ENCODE measurements around the gene WIZ. TPM values are rescaled to one million over a fixed set of nuclear protein-coding genes. Genes with fewer than 3 reads are reported as not detected.

WIZ gene
- total RNA-seq, 1 experiment from 2014 or later: 37.5 TPM

GRCh38 chr19:15450528-15450890 is 753 bp upstream of the WIZ start:
- Mint-ChIP-seq H3K36me3 (ENCODE audit: insufficient read depth, unreplicated experiment) (peaks cover 5% of the 10 kb centered on the region), H3K27me3 (ENCODE audit: insufficient read depth, unreplicated experiment) (no peaks in the 10 kb centered on the region), H3K4me3 (ENCODE audit: unreplicated experiment) (peak overlapping the region; percentile 75), H3K9me3 (ENCODE audit: unreplicated experiment) (no peaks in the 10 kb centered on the region), H3K27ac (ENCODE audit: unreplicated experiment) (peak overlapping the region; percentile 64), H3K4me1 (ENCODE audit: low read depth, unreplicated experiment) (peaks cover 16% of the 10 kb centered on the region)
- Histone ChIP-seq H3K4me1 (0 out of 2 replicates have a peak, but pooled peaks cover 7% of the 10 kb centered on the region), H3K36me3 (ENCODE audit: control insufficient read depth, insufficient read depth, low read length) (no peaks in the 10 kb centered on the region), H3K4me3 (ENCODE audit: low read depth, low read length) (no peak overlapping the region), H3K27me3 (replicated peaks; ENCODE audit: control insufficient read depth, insufficient read depth, low read length) (no peaks in the 10 kb centered on the region), H3K9me3 (no peaks in the 10 kb centered on the region)
- TF ChIP-seq CTCF (IDR thresholded peaks at IDR 0.05; ENCODE audit: insufficient read depth in 1 of 2, low read depth in 1 of 2, low read length in 1 of 2, severe bottlenecking in 1 of 2, unreplicated experiment in 1 of 2): no peak
- POLR2A ChIA-PET: no interaction called here
- intact Hi-C loops (cut with micrococcal nuclease; ENCODE audit: unreplicated experiment): no loop called here
- no TSS peak for BruUV-seq (replicated peaks)
- CTCF ChIA-PET: no interaction called here
- DNase-seq: no peak

DNA sequence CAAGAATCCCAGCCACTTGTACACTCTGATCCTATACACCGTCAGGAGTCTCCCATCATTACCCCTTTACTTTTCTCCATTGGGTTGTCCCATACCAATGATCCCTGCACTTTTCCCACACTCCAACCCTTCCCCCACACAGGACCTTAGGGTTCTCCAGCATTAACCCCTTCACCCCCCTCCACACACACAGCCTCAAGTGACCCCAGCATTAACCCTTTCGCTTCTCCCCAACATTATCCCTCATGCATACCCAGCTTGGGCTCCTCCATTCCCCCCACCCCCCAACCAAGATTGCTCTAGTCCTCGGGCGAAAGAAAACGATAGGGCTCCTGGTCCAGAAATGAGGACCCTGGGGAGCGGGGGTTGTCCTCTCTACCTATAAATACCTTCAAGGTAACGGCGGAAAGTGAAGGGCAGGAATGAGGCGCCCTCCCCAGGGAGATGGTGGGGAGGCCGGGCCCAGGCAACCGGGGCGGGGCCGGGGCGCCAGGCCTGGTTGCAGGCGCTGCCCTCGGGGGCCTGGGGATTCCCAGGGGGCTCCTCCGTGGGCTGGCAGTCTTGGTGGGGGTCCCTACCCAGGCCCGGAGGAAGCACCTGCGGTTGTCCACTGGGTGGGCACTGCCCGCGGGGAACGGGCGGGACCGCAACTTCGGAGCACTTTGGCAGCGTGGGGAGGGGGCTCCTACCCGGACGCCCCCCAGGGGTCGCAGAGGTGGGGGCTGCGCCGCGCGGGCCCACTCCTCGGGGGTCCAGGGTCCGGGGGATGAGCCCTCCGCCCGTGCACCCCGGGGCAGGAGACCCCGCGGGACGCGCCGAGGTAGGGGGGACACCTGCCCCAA is 757 bp downstream of the WIZ start:
- Mint-ChIP-seq H3K4me1 (ENCODE audit: low read depth, unreplicated experiment) (peaks cover 16% of the 10 kb centered on the region), H3K27me3 (ENCODE audit: insufficient read depth, unreplicated experiment) (no peaks in the 10 kb centered on the region), H3K4me3 (ENCODE audit: unreplicated experiment) (peak overlapping the region; percentile 54), H3K36me3 (ENCODE audit: insufficient read depth, unreplicated experiment) (peaks cover 5% of the 10 kb centered on the region), H3K9me3 (ENCODE audit: unreplicated experiment) (no peaks in the 10 kb centered on the region), H3K27ac (ENCODE audit: unreplicated experiment) (peak overlapping the region; percentile 24)
- TF ChIP-seq CTCF (IDR thresholded peaks at IDR 0.05; ENCODE audit: insufficient read depth in 1 of 2, low read depth in 1 of 2, low read length in 1 of 2, severe bottlenecking in 1 of 2, unreplicated experiment in 1 of 2): no peak
- intact Hi-C loops (cut with micrococcal nuclease; ENCODE audit: unreplicated experiment): loop anchor here (1.0 kb wide), 1 partner anchor 30 kb away; no protein-coding TSS in a partner anchor
- H3K4me3 ChIP-seq (ENCODE audit: low read depth, low read length): peak overlapping the region; percentile 74
- no TSS peak for BruUV-seq (replicated peaks)
- H3K36me3 ChIP-seq (ENCODE audit: control insufficient read depth, insufficient read depth, low read length): no peaks in the 10 kb centered on the region
- H3K27me3 ChIP-seq (replicated peaks; ENCODE audit: control insufficient read depth, insufficient read depth, low read length): no peaks in the 10 kb centered on the region
- 0 out of 2 replicates have a peak, but pooled peaks cover 7% of the 10 kb centered on the region for H3K4me1 ChIP-seq
- peak; percentile 21 to 47 for DNase-seq
- ChIA-PET POLR2A (no interaction called here), CTCF (no interaction called here)
- H3K9me3 ChIP-seq: no peaks in the 10 kb centered on the region

- CTCF ChIA-PET: interaction anchor here (0.6 kb wide), 1 partner anchor 25 kb away, joined by 3 read pairs; no protein-coding TSS in a partner anchor
- Mint-ChIP-seq H3K27ac (ENCODE audit: unreplicated experiment) (no peak overlapping the region), H3K9me3 (ENCODE audit: unreplicated experiment) (no peaks in the 10 kb centered on the region), H3K27me3 (ENCODE audit: insufficient read depth, unreplicated experiment) (no peaks in the 10 kb centered on the region), H3K4me1 (ENCODE audit: low read depth, unreplicated experiment) (peaks cover 16% of the 10 kb centered on the region), H3K36me3 (ENCODE audit: insufficient read depth, unreplicated experiment) (peaks cover 5% of the 10 kb centered on the region), H3K4me3 (ENCODE audit: unreplicated experiment) (no peak overlapping the region)
- intact Hi-C loops (cut with micrococcal nuclease; ENCODE audit: unreplicated experiment): no loop called here
- TF ChIP-seq CTCF (IDR thresholded peaks at IDR 0.05; ENCODE audit: insufficient read depth in 1 of 2, low read depth in 1 of 2, low read length in 1 of 2, severe bottlenecking in 1 of 2, unreplicated experiment in 1 of 2): no peak
- H3K27me3 ChIP-seq (replicated peaks; ENCODE audit: control insufficient read depth, insufficient read depth, low read length): no peaks in the 10 kb centered on the region
- 0 out of 2 replicates have a peak, but pooled peaks cover 7% of the 10 kb centered on the region for H3K4me1 ChIP-seq
- H3K9me3 ChIP-seq: no peaks in the 10 kb centered on the region
- no peak for DNase-seq
- no TSS peak for BruUV-seq (replicated peaks)
- H3K36me3 ChIP-seq (ENCODE audit: control insufficient read depth, insufficient read depth, low read length): no peaks in the 10 kb centered on the region
- POLR2A ChIA-PET: no interaction called here
- peak overlapping the region; percentile 74; the same call in 1 of the 2 replicates for H3K4me3 ChIP-seq (ENCODE audit: low read depth, low read length)
Measured at GRCh38 chr19:15448044-15448777, 1.5 kb downstream of the WIZ start.

Data from Caco-2 (cell line).